ENCODE results near the gene KIZ.

- no peak for TF ChIP-seq CTCF (IDR thresholded peaks at IDR 0.05; ENCODE audit: poor library complexity)
- no peak for TF ChIP-seq EZH2phosphoT487 (IDR thresholded peaks at IDR 0.05; ENCODE audit: low read depth, severe bottlenecking, unreplicated experiment)
- TF ChIP-seq EZH2 (IDR thresholded peaks at IDR 0.05; ENCODE audit: borderline replicate concordance) = no peak
Observed at GRCh38 chr20:21139881-21140566, 14.1 kb downstream of the KIZ start.
